Endothelial cell of umbilical vein (primary cell): ENCODE results near the gene GPATCH2L. TPM values are rescaled to one million over a fixed set of nuclear protein-coding genes. Genes with fewer than 3 reads are reported as not detected.

ENCODE experiments used
- BruUV-seq: library from RNA; stranded (reverse); fragments of 400-500 nt; replicated peaks from 2 replicates; lab custom pipeline; 2021; lab: Mats Ljungman, UMichigan
- CTCF ChIA-PET: fragments of 300-600, 350-600 bp; sonication (Branson Sonifier 250); formaldehyde crosslinking; loops from one replicate; lab custom pipeline; 2021; ENCODE audit warnings: antibody characterized with exemption, inconsistent platforms; lab: Charles Lee
- POLR2A ChIA-PET: fragments of 300-600, 350-600 bp; sonication (Branson Sonifier 250); formaldehyde crosslinking; loops from one replicate; lab custom pipeline; 2021; ENCODE audit warnings: antibody characterized with exemption, inconsistent platforms; lab: Charles Lee
- DNase-seq: peaks from one replicate; pipeline ENCODE4 v3.0.0-alpha.2; 2011; ENCODE audit warnings: low read depth, low spot score
- FAIRE-seq: peaks from 2 replicates; lab custom pipeline; 2011; peaks lifted over from hg19 to GRCh38; lab: Jason Lieb, UNC
- H2AFZ ChIP-seq: 2 replicates; pipeline ENCODE4 v1.6.0; 2012; ENCODE audit warnings: low read depth, low read length, control low read depth, inconsistent platforms
- H3K27ac ChIP-seq: 2 replicates; pipeline ENCODE4 v1.5.1; 2011; ENCODE audit warnings: low read depth, mild to moderate bottlenecking, control low read depth, low read length, moderate library complexity; ENCODE audit not compliant: insufficient read depth
- H3K27me3 ChIP-seq, 2 experiments: 2 replicates each; pipeline versions ENCODE4 v1.6.0 to v1.6.1; 2011; ENCODE audit warnings: low read length in 2 of 2, mixed read lengths in 1 of 2; ENCODE audit not compliant: control insufficient read depth in 2 of 2, insufficient read depth in 2 of 2
- H3K36me3 ChIP-seq, 2 experiments: 2 replicates in 1 of 2; 3 replicates in 1 of 2; pipeline ENCODE4 v1.5.1; 2011; ENCODE audit warnings: low read length in 2 of 2, mild to moderate bottlenecking in 1 of 2, moderate library complexity in 1 of 2; ENCODE audit not compliant: control insufficient read depth in 2 of 2, insufficient read depth in 2 of 2; ENCODE audit errors: extremely low read depth in 1 of 2
- H3K4me1 ChIP-seq: 3 replicates; pipeline ENCODE4 v1.5.1; 2011; ENCODE audit warnings: mild to moderate bottlenecking, low read length; ENCODE audit not compliant: control insufficient read depth, insufficient read depth; ENCODE audit errors: extremely low read depth
- H3K4me2 ChIP-seq: 2 replicates; pipeline ENCODE4 v1.6.1; 2011; ENCODE audit warnings: low read length, control low read depth, mixed read lengths; ENCODE audit not compliant: insufficient read depth
- H3K4me3 ChIP-seq, 3 experiments: fragments of 200-600 bp in 1 of 3; sonication (generic), shearing (Covaris generic) in 1 of 3; replicated peaks in 1 of 3; 2 replicates each; pipeline ENCODE4 v1.5.1; 2011 to 2016; ENCODE audit warnings: control low read depth in 3 of 3, low read length in 3 of 3, mild to moderate bottlenecking in 2 of 3, inconsistent platforms in 1 of 3, low read depth in 1 of 3, moderate library complexity in 1 of 3; ENCODE audit not compliant: insufficient read depth in 1 of 3
- H3K79me2 ChIP-seq: 2 replicates; pipeline ENCODE4 v1.6.0; 2012; ENCODE audit warnings: low read length, inconsistent platforms; ENCODE audit not compliant: control insufficient read depth, insufficient read depth
- H3K9ac ChIP-seq: replicated peaks from 2 replicates; pipeline ENCODE3; 2011; ENCODE audit warnings: low read length, control low read depth; ENCODE audit not compliant: insufficient read depth; ENCODE audit errors: extremely low read depth
- H3K9me1 ChIP-seq: replicated peaks from 3 replicates; pipeline ENCODE4 v1.6.0; 2011; ENCODE audit warnings: mild to moderate bottlenecking, low read length; ENCODE audit not compliant: control insufficient read depth, insufficient read depth; ENCODE audit errors: extremely low read depth
- H3K9me3 ChIP-seq: replicated peaks from 2 replicates; pipeline ENCODE4 v1.5.1; 2012; ENCODE audit warnings: low read length, inconsistent platforms; ENCODE audit not compliant: control insufficient read depth, insufficient read depth
- H4K20me1 ChIP-seq: replicated peaks from 2 replicates; pipeline ENCODE3; 2011; ENCODE audit warnings: mild to moderate bottlenecking, low read length; ENCODE audit not compliant: control insufficient read depth, insufficient read depth; ENCODE audit errors: extremely low read depth
- EZH2 ChIP-seq: IDR thresholded peaks from 2 replicates; pipeline ENCODE4 v1.6.1; 2012; ENCODE audit warnings: borderline replicate concordance, low read depth, mild to moderate bottlenecking, moderate library complexity, low read length, inconsistent platforms; ENCODE audit not compliant: severe bottlenecking
- FOS ChIP-seq: IDR thresholded peaks from 2 replicates; pipeline ENCODE4 v1.6.1; 2011; ENCODE audit warnings: mild to moderate bottlenecking, low read length, moderate library complexity, borderline replicate concordance; ENCODE audit not compliant: insufficient read depth
- GATA2 ChIP-seq: IDR thresholded peaks from 2 replicates; pipeline ENCODE4 v1.7.0; 2011; ENCODE audit warnings: low read depth, mild to moderate bottlenecking, moderate library complexity, mixed read lengths, low read length; ENCODE audit not compliant: insufficient read length, insufficient read depth
- JUN ChIP-seq: IDR thresholded peaks from 2 replicates; pipeline ENCODE4 v1.6.1; 2011; ENCODE audit warnings: borderline replicate concordance, low read depth; ENCODE audit not compliant: insufficient read length, insufficient read depth
- MYC ChIP-seq: IDR thresholded peaks from one replicate; pipeline ENCODE4 v1.6.1; 2011; ENCODE audit warnings: mild to moderate bottlenecking, low read depth, low read length
- POLR2A ChIP-seq: IDR thresholded peaks from 2 replicates; pipeline ENCODE4 v1.6.1; 2012; ENCODE audit warnings: low read depth, mild to moderate bottlenecking, control low read depth, low read length
- POLR2AphosphoS5 ChIP-seq: IDR thresholded peaks from 2 replicates; pipeline ENCODE4 v1.6.1; 2012; ENCODE audit warnings: low read depth, mild to moderate bottlenecking, control low read depth, low read length, moderate library complexity; ENCODE audit not compliant: insufficient read depth
- dilution Hi-C: fragments of 300-500 bp; cut with MboI; formaldehyde crosslinking; loops from one replicate; pipeline ENCODE4 v1.15.0; 2019; ENCODE audit warnings: low sequenced_read_pairs; ENCODE audit not compliant: extremely low pct_ligation_motif_present
- intact Hi-C: fragments of 100-400 bp; cut with micrococcal nuclease; formaldehyde crosslinking; loops from one replicate; pipeline ENCODE4 v1.10.0; 2022
- polyA plus RNA-seq, 4 experiments: library from polyadenylated mRNA; depleted of rRNA in 3 of 4; stranded (reverse) in 3 of 4; unstranded in 1 of 4; fragments of >200 nt; gene quantifications; 2 replicates each; pipeline versions ENCODE4 v1.2.1 to v1.2.3, GENCODE V29; 2011 to 2012; ENCODE audit warnings: missing spikeins in 1 of 4
- total RNA-seq: library from RNA; stranded (reverse); gene quantifications from 2 replicates; pipeline ENCODE4 v1.2.3, GENCODE V29; 2021
- TF ChIP-seq, protein P1 (sequence below), 2 donors: IDR thresholded peaks; 1 replicate in 1 of 2; 2 replicates in 1 of 2; pipeline ENCODE4 v1.5.1; 2011; ENCODE audit warnings: low read length in 2 of 2, mild to moderate bottlenecking in 2 of 2, moderate library complexity in 2 of 2, control low read depth in 1 of 2, inconsistent platforms in 1 of 2, low read depth in 1 of 2; ENCODE audit not compliant: insufficient read depth in 1 of 2; ENCODE audit errors: extremely low read depth in 1 of 2
- TF ChIP-seq, protein P2 (sequence below): IDR thresholded peaks from 2 replicates; pipeline ENCODE4 v1.6.1; 2011; ENCODE audit not compliant: insufficient read depth, insufficient read length

Gene GPATCH2L
- total and polyA plus RNA-seq, 2 donors (not counting 3 experiments of a cell fraction or from before 2014, with no cell fraction given): 23.3 to 40.0 TPM

DNA sequence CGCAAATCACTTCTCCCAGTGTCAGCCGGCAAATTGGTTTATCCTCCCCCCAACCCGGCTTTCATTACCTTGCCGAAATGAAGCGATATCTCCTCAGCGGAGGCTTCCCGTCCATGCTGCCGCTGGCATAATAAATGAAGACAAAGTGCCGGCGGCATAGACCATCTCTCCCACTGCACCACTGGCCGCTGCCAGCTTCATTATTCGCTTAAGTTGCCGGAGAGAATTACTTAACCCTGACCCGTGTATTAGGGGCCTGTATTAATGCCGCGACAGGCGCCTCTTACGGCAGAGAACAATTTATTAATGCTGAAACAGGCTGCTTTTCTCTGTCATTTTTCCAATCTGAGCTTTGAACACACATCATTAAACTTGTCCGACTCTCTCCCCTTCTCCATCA, 17.5 kb upstream of the GPATCH2L start:
- ChIA-PET POLR2A (no interaction called here), CTCF (no interaction called here)
- Histone ChIP-seq H4K20me1 (no peaks in the 10 kb centered on the region), H3K9ac (no peak overlapping the region), H3K4me2 (no peak overlapping the region), H3K4me1 (no peaks in the 10 kb centered on the region), H3K9me1 (no peaks in the 10 kb centered on the region), H3K27ac (no peak overlapping the region), H3K4me3 (no peak overlapping the region), H3K36me3 (no peaks in the 10 kb centered on the region), H2AFZ (no peak overlapping the region), H3K9me3 (no peaks in the 10 kb centered on the region), H3K27me3 (peaks cover 37 to 52% of the 10 kb centered on the region in 2 experiments), H3K79me2 (no peaks in the 10 kb centered on the region)
- TF ChIP-seq POLR2A: no peak
- no peak for TF ChIP-seq MYC
- TF ChIP-seq, protein P1, sequence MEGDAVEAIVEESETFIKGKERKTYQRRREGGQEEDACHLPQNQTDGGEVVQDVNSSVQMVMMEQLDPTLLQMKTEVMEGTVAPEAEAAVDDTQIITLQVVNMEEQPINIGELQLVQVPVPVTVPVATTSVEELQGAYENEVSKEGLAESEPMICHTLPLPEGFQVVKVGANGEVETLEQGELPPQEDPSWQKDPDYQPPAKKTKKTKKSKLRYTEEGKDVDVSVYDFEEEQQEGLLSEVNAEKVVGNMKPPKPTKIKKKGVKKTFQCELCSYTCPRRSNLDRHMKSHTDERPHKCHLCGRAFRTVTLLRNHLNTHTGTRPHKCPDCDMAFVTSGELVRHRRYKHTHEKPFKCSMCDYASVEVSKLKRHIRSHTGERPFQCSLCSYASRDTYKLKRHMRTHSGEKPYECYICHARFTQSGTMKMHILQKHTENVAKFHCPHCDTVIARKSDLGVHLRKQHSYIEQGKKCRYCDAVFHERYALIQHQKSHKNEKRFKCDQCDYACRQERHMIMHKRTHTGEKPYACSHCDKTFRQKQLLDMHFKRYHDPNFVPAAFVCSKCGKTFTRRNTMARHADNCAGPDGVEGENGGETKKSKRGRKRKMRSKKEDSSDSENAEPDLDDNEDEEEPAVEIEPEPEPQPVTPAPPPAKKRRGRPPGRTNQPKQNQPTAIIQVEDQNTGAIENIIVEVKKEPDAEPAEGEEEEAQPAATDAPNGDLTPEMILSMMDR (IDR thresholded peaks at IDR 0.05; ENCODE audit: extremely low read depth in 1 of 2, insufficient read depth in 1 of 2, low read depth in 1 of 2, low read length in 2 of 2): no peak
- TF ChIP-seq EZH2: no peak
- TF ChIP-seq, protein P2, sequence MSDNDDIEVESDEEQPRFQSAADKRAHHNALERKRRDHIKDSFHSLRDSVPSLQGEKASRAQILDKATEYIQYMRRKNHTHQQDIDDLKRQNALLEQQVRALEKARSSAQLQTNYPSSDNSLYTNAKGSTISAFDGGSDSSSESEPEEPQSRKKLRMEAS: no peak
- no peak for TF ChIP-seq JUN
- no peak for TF ChIP-seq FOS
- TF ChIP-seq POLR2AphosphoS5: no peak
- no peak for TF ChIP-seq GATA2
- DNase-seq (no peak), FAIRE-seq (no peak)
- dilution Hi-C loops: no loop called here
- intact Hi-C loops: no loop called here
- no TSS peak for BruUV-seq
